ENCODE data around the gene UBALD1. TPM values are rescaled to one million over a fixed set of nuclear protein-coding genes. Genes with fewer than 3 reads are reported as not detected.
A peak's percentile ranks its signal among the peaks of the same experiment; 100 is the strongest.

Gene UBALD1
- polyA plus RNA-seq, 2 of the 4 experiments (the other 2 are of a cell fraction), result 10.2 to 34.1 TPM

- TF ChIP-seq FOSL2 (IDR thresholded peaks at IDR 0.05), result no peak
- TF ChIP-seq FOSL2 (CRISPR knock-in tag; IDR thresholded peaks at IDR 0.05), result peak; percentile 31
- TF ChIP-seq HOXB13 (CRISPR knock-in tag; IDR thresholded peaks at IDR 0.05; ENCODE audit: low read depth), result no peak
- TF ChIP-seq, protein P1, sequence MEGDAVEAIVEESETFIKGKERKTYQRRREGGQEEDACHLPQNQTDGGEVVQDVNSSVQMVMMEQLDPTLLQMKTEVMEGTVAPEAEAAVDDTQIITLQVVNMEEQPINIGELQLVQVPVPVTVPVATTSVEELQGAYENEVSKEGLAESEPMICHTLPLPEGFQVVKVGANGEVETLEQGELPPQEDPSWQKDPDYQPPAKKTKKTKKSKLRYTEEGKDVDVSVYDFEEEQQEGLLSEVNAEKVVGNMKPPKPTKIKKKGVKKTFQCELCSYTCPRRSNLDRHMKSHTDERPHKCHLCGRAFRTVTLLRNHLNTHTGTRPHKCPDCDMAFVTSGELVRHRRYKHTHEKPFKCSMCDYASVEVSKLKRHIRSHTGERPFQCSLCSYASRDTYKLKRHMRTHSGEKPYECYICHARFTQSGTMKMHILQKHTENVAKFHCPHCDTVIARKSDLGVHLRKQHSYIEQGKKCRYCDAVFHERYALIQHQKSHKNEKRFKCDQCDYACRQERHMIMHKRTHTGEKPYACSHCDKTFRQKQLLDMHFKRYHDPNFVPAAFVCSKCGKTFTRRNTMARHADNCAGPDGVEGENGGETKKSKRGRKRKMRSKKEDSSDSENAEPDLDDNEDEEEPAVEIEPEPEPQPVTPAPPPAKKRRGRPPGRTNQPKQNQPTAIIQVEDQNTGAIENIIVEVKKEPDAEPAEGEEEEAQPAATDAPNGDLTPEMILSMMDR (IDR thresholded peaks at IDR 0.05), result no peak
- TF ChIP-seq, protein P2, sequence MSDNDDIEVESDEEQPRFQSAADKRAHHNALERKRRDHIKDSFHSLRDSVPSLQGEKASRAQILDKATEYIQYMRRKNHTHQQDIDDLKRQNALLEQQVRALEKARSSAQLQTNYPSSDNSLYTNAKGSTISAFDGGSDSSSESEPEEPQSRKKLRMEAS (IDR thresholded peaks at IDR 0.05), result 0 out of 2 replicates have a peak, but pooled peaks have one; percentile 1
- Histone ChIP-seq H3K4me2 (peak overlapping the region; percentile 46; the same call in 2 of the 3 replicates), H3K4me1 (peaks cover 13% of the 10 kb centered on the region), H3K9me3 (no peaks in the 10 kb centered on the region), H3K27ac (peak overlapping the region; percentile 42 to 66; a peak in 3 of 6 replicates), H3K4me3 (no peak overlapping the region)
- ChIA-PET CTCF (interaction anchor here (0.9 kb wide), 1 partner anchor 15 kb away, joined by 3 read pairs; no protein-coding TSS in a partner anchor), POLR2A (no interaction called here)
- FAIRE-seq, result no peak
- peak; percentile 54 to 78; a peak in 4 of 6 replicates for ATAC-seq
- DNase-seq (ENCODE audit: low read depth in 1 of 2, low spot score in 1 of 2), result peak in 1 of 2 experiments; percentile 48
- 12% methylated on average over 6 of the region's 6 CpGs for WGBS (ENCODE audit: missing lambda C conversion rate)
Measured at GRCh38 chr16:4580250-4580649, 34.4 kb downstream of the UBALD1 start.

GRCh38 chr16:4578961-4579530, 35.6 kb downstream of the UBALD1 start:
- Histone ChIP-seq H3K4me3 (no peak overlapping the region), H3K27ac (peak overlapping the region in 1 of 2 experiments; percentile 66; a peak in 1 of 6 replicates), H3K4me1 (peaks cover 13% of the 10 kb centered on the region), H3K9me3 (no peaks in the 10 kb centered on the region), H3K4me2 (no peak overlapping the region)
- ChIA-PET POLR2A (no interaction called here), CTCF (interaction anchor here (0.9 to 2.0 kb wide), 4 partner anchors 9 to 73 kb away, joined by 3 to 10 read pairs (median 5); no protein-coding TSS in a partner anchor)
- ATAC-seq (no peak), FAIRE-seq (no peak), DNase-seq (ENCODE audit: low read depth in 1 of 2, low spot score in 1 of 2) (no peak)
- no peak for TF ChIP-seq HOXB5 (CRISPR knock-in tag; IDR thresholded peaks at IDR 0.05)
- no peak for TF ChIP-seq RAD21 (conservative IDR thresholded peaks at IDR 0.05 in 1 of 2, IDR thresholded peaks at IDR 0.05 in 1 of 2)
- TF ChIP-seq POLR2A (IDR thresholded peaks at IDR 0.05; ENCODE audit: low read length), result no peak
- no peak for TF ChIP-seq REST (IDR thresholded peaks at IDR 0.05)
- TF ChIP-seq ELK1 (IDR thresholded peaks at IDR 0.05; ENCODE audit: low read depth, low read length), result no peak
- TF ChIP-seq TP53 (CRISPR knock-in tag; IDR thresholded peaks at IDR 0.05), result no peak
- no peak for TF ChIP-seq CHD4 (IDR thresholded peaks at IDR 0.05; ENCODE audit: borderline replicate concordance)
- no peak for TF ChIP-seq RNF2 (IDR thresholded peaks at IDR 0.05; ENCODE audit: borderline replicate concordance, low read depth)
- TF ChIP-seq CEBPB (IDR thresholded peaks at IDR 0.05), result no peak
- TF ChIP-seq USF2 (IDR thresholded peaks at IDR 0.05), result no peak
- no peak for TF ChIP-seq FOSL2 (IDR thresholded peaks at IDR 0.05)
- no peak for TF ChIP-seq FOSL2 (CRISPR knock-in tag; IDR thresholded peaks at IDR 0.05)
- TF ChIP-seq, protein P3, sequence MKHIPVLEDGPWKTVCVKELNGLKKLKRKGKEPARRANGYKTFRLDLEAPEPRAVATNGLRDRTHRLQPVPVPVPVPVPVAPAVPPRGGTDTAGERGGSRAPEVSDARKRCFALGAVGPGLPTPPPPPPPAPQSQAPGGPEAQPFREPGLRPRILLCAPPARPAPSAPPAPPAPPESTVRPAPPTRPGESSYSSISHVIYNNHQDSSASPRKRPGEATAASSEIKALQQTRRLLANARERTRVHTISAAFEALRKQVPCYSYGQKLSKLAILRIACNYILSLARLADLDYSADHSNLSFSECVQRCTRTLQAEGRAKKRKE (CRISPR knock-in tag; IDR thresholded peaks at IDR 0.05; ENCODE audit: low read depth), result no peak
- TF ChIP-seq, protein P2 (IDR thresholded peaks at IDR 0.05), result no peak
- TF ChIP-seq FOXS1 (CRISPR knock-in tag; IDR thresholded peaks at IDR 0.05), result no peak
- TF ChIP-seq HOXA7 (CRISPR knock-in tag; IDR thresholded peaks at IDR 0.05), result no peak
- TF ChIP-seq HOXB13 (CRISPR knock-in tag; IDR thresholded peaks at IDR 0.05; ENCODE audit: low read depth), result no peak
- no peak for TF ChIP-seq PHF8 (IDR thresholded peaks at IDR 0.05; ENCODE audit: borderline replicate concordance, low read depth)
- WGBS (ENCODE audit: missing lambda C conversion rate), result 87% methylated on average over 8 of the region's 13 CpGs
